GF-D8 (cell line): ENCODE results near the gene PAQR6.
"Not testable (repeated sequence)": the region's sequence is repeated elsewhere in the genome, so short reads cannot be mapped to it uniquely, and the experiment has no call there.

Source experiments
- DNase-seq: peaks from one replicate; lab custom pipeline; 2025; lab: John Stamatoyannopoulos, UW

PAQR6 gene

GRCh38 chr1:156230473-156230837 is 17.4 kb downstream of the PAQR6 start:
- DNase-seq: no peak

GRCh38 chr1:156229809-156230472 is 17.9 kb downstream of the PAQR6 start:
- no peak for DNase-seq

GRCh38 chr1:156228501-156228900 is 19.4 kb downstream of the PAQR6 start:
- no peak for DNase-seq

GRCh38 chr1:156226782-156227181 is 21.1 kb downstream of the PAQR6 start:
- no peak for DNase-seq

- no peak for DNase-seq
Observed at GRCh38 chr1:156226116-156226538, 21.7 kb downstream of the PAQR6 start.

- no peak for DNase-seq
Observed at GRCh38 chr1:156225677-156226014, 22.2 kb downstream of the PAQR6 start.

- DNase-seq: no peak
Observed at GRCh38 chr1:156221986-156222692, 25.7 kb downstream of the PAQR6 start.

GRCh38 chr1:156220226-156220625 is 27.6 kb downstream of the PAQR6 start:
- no peak for DNase-seq

GRCh38 chr1:156217871-156218270 is 30.0 kb downstream of the PAQR6 start:
- peak; percentile 63 for DNase-seq

- not testable (repeated sequence) for DNase-seq
Observed at GRCh38 chr1:156216361-156217086, 31.3 kb downstream of the PAQR6 start.

- DNase-seq: no peak
Observed at GRCh38 chr1:156214024-156214748, 33.7 kb downstream of the PAQR6 start.

- DNase-seq: no peak
Observed at GRCh38 chr1:156213644-156213966, 34.3 kb downstream of the PAQR6 start.

GRCh38 chr1:156212833-156213643 is 34.8 kb downstream of the PAQR6 start, which contains the start of gene PMF1:
PMF1 (plus strand) TSS chr1:156213007; CDS start chr1:156213016, 9 bp downstream.
- DNase-seq: peak; percentile 80

- no peak for DNase-seq
Observed at GRCh38 chr1:156212130-156212529, 35.7 kb downstream of the PAQR6 start.

- DNase-seq: no peak
Observed at GRCh38 chr1:156211243-156211642, 36.6 kb downstream of the PAQR6 start.

- no peak for DNase-seq
Observed at GRCh38 chr1:156204686-156205085, 43.2 kb downstream of the PAQR6 start.

- no peak for DNase-seq
Observed at GRCh38 chr1:156203331-156203730, 44.5 kb downstream of the PAQR6 start.

- no peak for DNase-seq
Observed at GRCh38 chr1:156200044-156200443, 47.8 kb downstream of the PAQR6 start.

- no peak for DNase-seq
Observed at GRCh38 chr1:156198831-156199349, 49.0 kb downstream of the PAQR6 start.

GRCh38 chr1:156196445-156196844 is 51.4 kb downstream of the PAQR6 start:
- DNase-seq: no peak

GRCh38 chr1:156195853-156196252 is 52.0 kb downstream of the PAQR6 start:
- DNase-seq: no peak

GRCh38 chr1:156194300-156194652 is 53.6 kb downstream of the PAQR6 start:
- DNase-seq: no peak
